ENCODE measurements around the gene SV2C. TPM values are rescaled to one million over a fixed set of nuclear protein-coding genes. Genes with fewer than 3 reads are reported as not detected.

Gene SV2C
- total RNA-seq, 1 donor from 2014 or later = 0.15 TPM

DNA sequence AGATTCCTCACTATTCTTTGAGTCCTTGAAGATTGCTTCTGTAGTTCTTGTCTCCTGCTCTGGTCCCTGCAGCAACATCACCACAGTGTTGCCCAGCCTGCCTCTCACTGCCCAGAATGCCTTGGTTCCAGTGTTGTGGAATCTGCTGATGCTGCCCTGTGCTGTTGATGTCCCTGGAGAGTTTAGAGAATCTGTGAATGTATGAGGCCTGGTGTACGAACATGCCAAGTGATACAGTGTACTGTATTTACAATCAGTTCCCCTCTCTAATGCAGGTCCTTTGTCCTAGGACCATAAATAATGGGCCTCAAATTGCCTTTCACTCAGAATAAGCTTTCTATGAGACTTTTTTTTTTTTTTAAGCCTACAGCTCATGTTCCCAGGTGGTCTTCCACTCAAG, 8.2 kb downstream of the SV2C start:
- peaks cover 27% of the 10 kb centered on the region for H3K27me3 ChIP-seq
- no peak overlapping the region for H2AFZ ChIP-seq (replicated peaks)
- H3F3A ChIP-seq (ENCODE audit: low read depth) = no peaks in the 10 kb centered on the region
- Mint-ChIP-seq H3K4me1 (peaks cover 9% of the 10 kb centered on the region), H3K36me3 (peaks cover 2% of the 10 kb centered on the region), H3K27ac (peak overlapping the region; percentile 44), H3K9me3 (peaks cover 3% of the 10 kb centered on the region), H3K27me3 (ENCODE audit: insufficient read depth, low read depth) (no peaks in the 10 kb centered on the region), H3K4me3 (no peak overlapping the region)
- no peak overlapping the region for H3K27ac ChIP-seq
- no peaks in the 10 kb centered on the region for H3K9me3 ChIP-seq (ENCODE audit: low read depth)
- no peaks in the 10 kb centered on the region for H3K4me1 ChIP-seq
- no peak overlapping the region for H3K4me2 ChIP-seq
- no peak overlapping the region for H3K9ac ChIP-seq
- H4K20me1 ChIP-seq (ENCODE audit: low read depth) = no peaks in the 10 kb centered on the region
- no peak overlapping the region for H3K4me3 ChIP-seq
- H3K36me3 ChIP-seq = no peaks in the 10 kb centered on the region
- no peak for DNase-seq (ENCODE audit: low spot score)
- TF ChIP-seq EZH2 (IDR thresholded peaks at IDR 0.05) (no peak), EZH2phosphoT487 (IDR thresholded peaks at IDR 0.05) (no peak)
- TF ChIP-seq, protein P1, sequence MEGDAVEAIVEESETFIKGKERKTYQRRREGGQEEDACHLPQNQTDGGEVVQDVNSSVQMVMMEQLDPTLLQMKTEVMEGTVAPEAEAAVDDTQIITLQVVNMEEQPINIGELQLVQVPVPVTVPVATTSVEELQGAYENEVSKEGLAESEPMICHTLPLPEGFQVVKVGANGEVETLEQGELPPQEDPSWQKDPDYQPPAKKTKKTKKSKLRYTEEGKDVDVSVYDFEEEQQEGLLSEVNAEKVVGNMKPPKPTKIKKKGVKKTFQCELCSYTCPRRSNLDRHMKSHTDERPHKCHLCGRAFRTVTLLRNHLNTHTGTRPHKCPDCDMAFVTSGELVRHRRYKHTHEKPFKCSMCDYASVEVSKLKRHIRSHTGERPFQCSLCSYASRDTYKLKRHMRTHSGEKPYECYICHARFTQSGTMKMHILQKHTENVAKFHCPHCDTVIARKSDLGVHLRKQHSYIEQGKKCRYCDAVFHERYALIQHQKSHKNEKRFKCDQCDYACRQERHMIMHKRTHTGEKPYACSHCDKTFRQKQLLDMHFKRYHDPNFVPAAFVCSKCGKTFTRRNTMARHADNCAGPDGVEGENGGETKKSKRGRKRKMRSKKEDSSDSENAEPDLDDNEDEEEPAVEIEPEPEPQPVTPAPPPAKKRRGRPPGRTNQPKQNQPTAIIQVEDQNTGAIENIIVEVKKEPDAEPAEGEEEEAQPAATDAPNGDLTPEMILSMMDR (IDR thresholded peaks at IDR 0.05) = no peak
- no peaks in the 10 kb centered on the region for H3K79me2 ChIP-seq (ENCODE audit: low read depth)

DNA sequence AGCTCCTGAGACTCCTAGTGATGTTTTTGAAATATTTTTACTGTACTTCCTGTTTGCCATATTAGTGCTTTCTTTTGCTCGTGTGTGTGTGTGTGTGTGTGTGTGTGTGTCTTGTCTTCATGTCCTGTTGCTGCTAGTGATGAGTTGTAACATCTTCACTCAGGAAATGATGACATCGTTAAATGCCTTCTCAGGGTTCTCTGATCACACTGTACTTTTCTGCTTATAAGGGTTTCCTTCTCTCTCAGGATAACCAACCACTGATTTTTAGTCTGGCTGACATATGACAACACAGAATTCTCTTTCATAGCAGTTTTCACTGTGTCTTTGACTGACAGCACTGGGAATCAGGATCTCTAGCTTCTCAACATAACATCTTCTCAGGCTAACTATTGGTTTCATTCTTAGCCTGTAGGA, 16.1 kb downstream of the SV2C start:
- H3K4me3 ChIP-seq = no peak overlapping the region
- Mint-ChIP-seq H3K27me3 (ENCODE audit: insufficient read depth, low read depth) (peaks cover 3% of the 10 kb centered on the region), H3K9me3 (no peaks in the 10 kb centered on the region), H3K4me3 (no peak overlapping the region), H3K36me3 (no peaks in the 10 kb centered on the region), H3K27ac (no peak overlapping the region), H3K4me1 (no peaks in the 10 kb centered on the region)
- H3K27ac ChIP-seq = no peak overlapping the region
- no peaks in the 10 kb centered on the region for H3K4me1 ChIP-seq
- H3K9ac ChIP-seq = no peak overlapping the region
- DNase-seq (ENCODE audit: low spot score) = no peak
- H3K27me3 ChIP-seq = peaks cover 13% of the 10 kb centered on the region
- H3K79me2 ChIP-seq (ENCODE audit: low read depth) = no peaks in the 10 kb centered on the region
- peaks cover 2% of the 10 kb centered on the region for H4K20me1 ChIP-seq (ENCODE audit: low read depth)
- no peak for TF ChIP-seq EZH2phosphoT487 (IDR thresholded peaks at IDR 0.05)
- no peak for TF ChIP-seq EZH2 (IDR thresholded peaks at IDR 0.05)
- TF ChIP-seq, protein P1 (IDR thresholded peaks at IDR 0.05) = no peak
- H3K4me2 ChIP-seq = no peak overlapping the region
- no peaks in the 10 kb centered on the region for H3K36me3 ChIP-seq
- H2AFZ ChIP-seq (replicated peaks) = no peak overlapping the region
- H3F3A ChIP-seq (ENCODE audit: low read depth) = no peaks in the 10 kb centered on the region
- no peaks in the 10 kb centered on the region for H3K9me3 ChIP-seq (ENCODE audit: low read depth)

DNA sequence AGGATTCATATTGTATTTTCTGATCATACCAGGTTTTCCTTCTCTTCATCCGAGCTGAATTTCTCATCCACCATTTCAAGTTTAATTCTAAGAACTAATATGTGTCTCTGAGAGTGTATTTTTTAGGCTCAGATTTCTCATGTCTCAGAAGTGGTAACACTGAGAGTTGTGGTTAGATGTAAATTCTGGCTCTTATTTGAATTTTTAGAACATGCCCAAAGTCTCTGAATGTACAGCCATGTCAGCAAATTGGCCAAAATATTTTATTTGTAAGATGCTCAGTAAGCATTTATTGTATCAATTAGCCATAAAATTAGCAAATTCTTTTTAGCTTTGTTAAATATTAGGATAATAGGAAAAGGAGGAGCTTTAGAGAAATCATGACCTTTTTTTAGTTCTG, 16.6 kb downstream of the SV2C start:
- Histone ChIP-seq H3K9ac (no peak overlapping the region), H3K36me3 (no peaks in the 10 kb centered on the region), H3K4me3 (no peak overlapping the region), H4K20me1 (ENCODE audit: low read depth) (peaks cover 7% of the 10 kb centered on the region), H3K4me2 (no peak overlapping the region), H3K4me1 (no peaks in the 10 kb centered on the region), H3K27me3 (peaks cover 13% of the 10 kb centered on the region), H3F3A (ENCODE audit: low read depth) (no peaks in the 10 kb centered on the region), H3K79me2 (ENCODE audit: low read depth) (no peaks in the 10 kb centered on the region), H3K27ac (no peak overlapping the region), H3K9me3 (ENCODE audit: low read depth) (no peaks in the 10 kb centered on the region), H2AFZ (replicated peaks) (no peak overlapping the region)
- Mint-ChIP-seq H3K9me3 (no peaks in the 10 kb centered on the region), H3K36me3 (no peaks in the 10 kb centered on the region), H3K4me1 (no peaks in the 10 kb centered on the region), H3K27ac (no peak overlapping the region), H3K27me3 (ENCODE audit: insufficient read depth, low read depth) (peaks cover 3% of the 10 kb centered on the region), H3K4me3 (no peak overlapping the region)
- TF ChIP-seq, protein P1 (IDR thresholded peaks at IDR 0.05) = no peak
- no peak for TF ChIP-seq EZH2phosphoT487 (IDR thresholded peaks at IDR 0.05)
- no peak for TF ChIP-seq EZH2 (IDR thresholded peaks at IDR 0.05)
- DNase-seq (ENCODE audit: low spot score) = no peak
